Transverse colon (tissue), 4 donors: ENCODE data around the gene CTDSP2.

Source experiments
- EP300 ChIP-seq: sonication (generic); formaldehyde crosslinking; IDR thresholded peaks from one replicate; pipeline ENCODE4 v1.6.1; 2017; ENCODE audit warnings: antibody characterized with exemption, low read depth
- POLR2A ChIP-seq: fragments of 450-650 bp; IDR thresholded peaks from one replicate; pipeline ENCODE4 v1.6.1; 2016; ENCODE audit warnings: antibody characterized with exemption, mild to moderate bottlenecking, moderate library complexity
- POLR2AphosphoS5 ChIP-seq, 3 donors: sonication (generic); formaldehyde crosslinking; IDR thresholded peaks; one replicate each; pipeline ENCODE4 v1.6.1; 2016; ENCODE audit warnings: antibody characterized with exemption in 3 of 3
- TF ChIP-seq, protein P1 (sequence below), 5 experiments: fragments of 200-600 bp in 3 of 5; fragments of 450-650 bp in 2 of 5; sonication (generic) in 3 of 5; IDR thresholded peaks; 1 replicate in 2 of 5; 2 replicates in 3 of 5; pipeline ENCODE4 v1.5.1; 2016 to 2017; ENCODE audit warnings: antibody characterized with exemption in 5 of 5, inconsistent platforms in 3 of 5, mild to moderate bottlenecking in 2 of 5, moderate library complexity in 1 of 5

DNA sequence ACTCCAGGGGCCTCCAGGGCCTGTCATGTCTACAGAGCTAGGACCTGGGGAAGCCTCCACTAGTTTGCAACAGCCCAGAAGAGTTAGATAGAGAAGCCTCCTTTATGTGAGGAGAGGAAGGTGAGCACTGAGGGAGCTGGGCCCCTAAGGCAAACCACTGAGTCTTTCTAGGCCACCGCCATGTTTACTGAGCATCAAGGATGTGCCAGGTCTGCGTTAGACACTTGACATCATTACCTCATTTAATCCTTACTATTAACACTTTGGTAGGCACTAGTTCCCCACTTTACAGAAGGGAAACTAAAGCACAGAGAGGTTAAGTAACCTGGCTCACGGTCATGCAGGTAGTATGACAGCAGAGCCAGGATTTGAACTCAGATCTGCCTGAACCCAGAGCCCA, 12.9 kb downstream of the CTDSP2 start:
- TF ChIP-seq, protein P1, sequence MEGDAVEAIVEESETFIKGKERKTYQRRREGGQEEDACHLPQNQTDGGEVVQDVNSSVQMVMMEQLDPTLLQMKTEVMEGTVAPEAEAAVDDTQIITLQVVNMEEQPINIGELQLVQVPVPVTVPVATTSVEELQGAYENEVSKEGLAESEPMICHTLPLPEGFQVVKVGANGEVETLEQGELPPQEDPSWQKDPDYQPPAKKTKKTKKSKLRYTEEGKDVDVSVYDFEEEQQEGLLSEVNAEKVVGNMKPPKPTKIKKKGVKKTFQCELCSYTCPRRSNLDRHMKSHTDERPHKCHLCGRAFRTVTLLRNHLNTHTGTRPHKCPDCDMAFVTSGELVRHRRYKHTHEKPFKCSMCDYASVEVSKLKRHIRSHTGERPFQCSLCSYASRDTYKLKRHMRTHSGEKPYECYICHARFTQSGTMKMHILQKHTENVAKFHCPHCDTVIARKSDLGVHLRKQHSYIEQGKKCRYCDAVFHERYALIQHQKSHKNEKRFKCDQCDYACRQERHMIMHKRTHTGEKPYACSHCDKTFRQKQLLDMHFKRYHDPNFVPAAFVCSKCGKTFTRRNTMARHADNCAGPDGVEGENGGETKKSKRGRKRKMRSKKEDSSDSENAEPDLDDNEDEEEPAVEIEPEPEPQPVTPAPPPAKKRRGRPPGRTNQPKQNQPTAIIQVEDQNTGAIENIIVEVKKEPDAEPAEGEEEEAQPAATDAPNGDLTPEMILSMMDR (IDR thresholded peaks at IDR 0.05): no peak
- no peak for TF ChIP-seq POLR2A
- no peak for TF ChIP-seq EP300
- no peak for TF ChIP-seq POLR2AphosphoS5 (IDR thresholded peaks at IDR 0.05)
